Neural cell (in vitro differentiated cells): Measurements from ENCODE around the gene SERINC2. TPM values are rescaled to one million over a fixed set of nuclear protein-coding genes. Genes with fewer than 3 reads are reported as not detected.

Experiments
- H2AFZ ChIP-seq: fragments of 200-600, 300-800 bp; sonication (generic), shearing (Covaris generic); 2 replicates; pipeline ENCODE4 v1.6.0; 2014; ENCODE audit warnings: low read depth, mild to moderate bottlenecking, antibody characterized with exemption, low read length, moderate library complexity
- H3F3A ChIP-seq: fragments of 200-600 bp; shearing (Covaris generic); 2 replicates; pipeline ENCODE4 v1.6.1; 2016; ENCODE audit warnings: mild to moderate bottlenecking, moderate library complexity, mixed read lengths, antibody characterized with exemption, low read length; ENCODE audit not compliant: insufficient read depth, poor library complexity, severe bottlenecking
- H3K27ac ChIP-seq: fragments of 200-600, 300-800 bp; sonication (generic), shearing (Covaris generic); 2 replicates; pipeline ENCODE4 v1.5.1; 2014; ENCODE audit warnings: mild to moderate bottlenecking, low read length, moderate library complexity
- H3K27me3 ChIP-seq: fragments of 300-800, 200-600 bp; sonication (generic), shearing (Covaris generic); 2 replicates; pipeline ENCODE4 v1.6.0; 2014; ENCODE audit warnings: mild to moderate bottlenecking, low read depth, low read length, moderate library complexity; ENCODE audit not compliant: insufficient read depth
- H3K36me3 ChIP-seq: fragments of 300-800, 200-600 bp; sonication (generic), shearing (Covaris generic); 2 replicates; pipeline ENCODE4 v1.5.1; 2014; ENCODE audit warnings: mild to moderate bottlenecking, antibody characterized with exemption, low read length, moderate library complexity; ENCODE audit not compliant: insufficient read depth
- H3K4me2 ChIP-seq: fragments of 300-800, 200-600 bp; sonication (generic), shearing (Covaris generic); 2 replicates; pipeline ENCODE4 v1.6.0; 2014; ENCODE audit warnings: mild to moderate bottlenecking, low read length
- H3K4me3 ChIP-seq: fragments of 300-800, 200-600 bp; sonication (generic), shearing (Covaris generic); 2 replicates; pipeline ENCODE4 v1.5.1; 2014; ENCODE audit warnings: mild to moderate bottlenecking, low read length, moderate library complexity
- H3K79me2 ChIP-seq: fragments of 200-600 bp; shearing (Covaris generic); replicated peaks from 2 replicates; pipeline ENCODE4 v1.6.0; 2014; ENCODE audit warnings: mild to moderate bottlenecking, low read length, moderate library complexity; ENCODE audit not compliant: insufficient read depth
- H3K9ac ChIP-seq: fragments of 300-800, 200-600 bp; sonication (generic), shearing (Covaris generic); 2 replicates; pipeline ENCODE4 v1.6.1; 2016; ENCODE audit warnings: mild to moderate bottlenecking, low read length, mixed read lengths
- H3K9me2 ChIP-seq: fragments of 200-600 bp; shearing (Covaris generic); 2 replicates; pipeline ENCODE4 v1.6.1; 2016; ENCODE audit warnings: mild to moderate bottlenecking, low read length, mixed read lengths; ENCODE audit not compliant: insufficient read depth
- H3K9me3 ChIP-seq: fragments of 200-600, 300-800 bp; sonication (generic), shearing (Covaris generic); 2 replicates; pipeline ENCODE4 v1.6.1; 2016; ENCODE audit warnings: mild to moderate bottlenecking, mixed run types, low read length, moderate library complexity, mixed read lengths
- H4K20me1 ChIP-seq: fragments of 200-600 bp; shearing (Covaris generic); 2 replicates; pipeline ENCODE4 v1.6.1; 2016; ENCODE audit warnings: mild to moderate bottlenecking, mixed run types; ENCODE audit not compliant: insufficient read depth
- EP300 ChIP-seq: fragments of 450-650 bp; conservative IDR thresholded peaks from 2 replicates; pipeline ENCODE4 v1.6.1; 2014; ENCODE audit warnings: antibody characterized with exemption, mild to moderate bottlenecking, moderate library complexity; ENCODE audit not compliant: poor library complexity, severe bottlenecking
- EZH2 ChIP-seq: fragments of 200-600, 300-800 bp; shearing (Covaris generic), sonication (generic); IDR thresholded peaks from 2 replicates; pipeline ENCODE4 v1.6.1; 2014; ENCODE audit warnings: antibody characterized with exemption, low read length, borderline replicate concordance, mild to moderate bottlenecking; ENCODE audit not compliant: insufficient read depth, poor library complexity, severe bottlenecking
- MXI1 ChIP-seq: fragments of 450-650 bp; conservative IDR thresholded peaks from 2 replicates; pipeline ENCODE4 v1.6.1; 2014; ENCODE audit warnings: antibody characterized with exemption, mild to moderate bottlenecking; ENCODE audit not compliant: poor library complexity, severe bottlenecking
- POLR2AphosphoS5 ChIP-seq: IDR thresholded peaks from 2 replicates; pipeline ENCODE4 v1.6.1; 2012
- RAD21 ChIP-seq: fragments of 450-650 bp; conservative IDR thresholded peaks from 2 replicates; pipeline ENCODE4 v1.6.1; 2014; ENCODE audit warnings: antibody characterized with exemption, mild to moderate bottlenecking, moderate library complexity
- SMC3 ChIP-seq: fragments of 450-650 bp; conservative IDR thresholded peaks from 2 replicates; pipeline ENCODE4 v1.6.1; 2014; ENCODE audit warnings: antibody characterized with exemption, mild to moderate bottlenecking, moderate library complexity; ENCODE audit not compliant: poor library complexity
- TAF1 ChIP-seq: IDR thresholded peaks from 2 replicates; pipeline ENCODE4 v1.6.1; 2012; ENCODE audit warnings: low read depth
- polyA plus RNA-seq: library from polyadenylated mRNA; depleted of rRNA; stranded (reverse); fragments of >200 nt; gene quantifications from 2 replicates; pipeline ENCODE4 v1.2.3, GENCODE V29; 2014
- TF ChIP-seq, protein P1 (sequence below): fragments of 450-650 bp; IDR thresholded peaks from 2 replicates; pipeline ENCODE4 v1.5.1; 2014; ENCODE audit warnings: antibody characterized with exemption, mild to moderate bottlenecking, moderate library complexity; ENCODE audit not compliant: poor library complexity, severe bottlenecking
- TF ChIP-seq, protein P2 (sequence below): IDR thresholded peaks from 2 replicates; pipeline ENCODE4 v1.6.1; 2012; ENCODE audit warnings: borderline replicate concordance

The SERINC2 gene
- polyA plus RNA-seq, 1 donor from 2014 or later, result 8.6 TPM

DNA sequence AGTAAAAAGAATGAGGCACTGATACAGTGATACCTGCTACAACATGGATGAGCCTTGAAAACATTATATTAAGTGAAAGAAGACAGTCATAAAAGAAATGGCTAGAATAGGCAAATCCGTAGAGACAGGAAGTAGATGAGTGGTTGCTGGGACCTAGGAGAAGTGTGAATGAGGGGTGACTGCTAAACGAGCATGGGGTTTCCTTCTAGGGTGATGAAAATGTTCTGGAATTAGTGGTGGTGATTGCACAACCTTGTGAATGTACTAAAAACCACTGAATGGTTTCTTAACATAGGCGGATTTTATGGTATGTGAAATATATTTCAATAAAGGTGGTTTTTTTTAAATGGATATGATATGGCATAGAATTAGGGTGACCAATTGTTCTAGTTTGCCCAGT is 12.6 kb upstream of the SERINC2 start:
- Histone ChIP-seq H3K9me2 (no peaks in the 10 kb centered on the region), H4K20me1 (no peaks in the 10 kb centered on the region), H3K79me2 (no peaks in the 10 kb centered on the region), H3K27ac (no peak overlapping the region), H3K27me3 (no peaks in the 10 kb centered on the region), H3K9ac (no peak overlapping the region), H3K4me2 (no peak overlapping the region), H3K36me3 (no peaks in the 10 kb centered on the region), H2AFZ (no peak overlapping the region), H3K9me3 (no peaks in the 10 kb centered on the region), H3F3A (no peaks in the 10 kb centered on the region), H3K4me3 (no peak overlapping the region)
- no peak for TF ChIP-seq TAF1
- TF ChIP-seq, protein P1, sequence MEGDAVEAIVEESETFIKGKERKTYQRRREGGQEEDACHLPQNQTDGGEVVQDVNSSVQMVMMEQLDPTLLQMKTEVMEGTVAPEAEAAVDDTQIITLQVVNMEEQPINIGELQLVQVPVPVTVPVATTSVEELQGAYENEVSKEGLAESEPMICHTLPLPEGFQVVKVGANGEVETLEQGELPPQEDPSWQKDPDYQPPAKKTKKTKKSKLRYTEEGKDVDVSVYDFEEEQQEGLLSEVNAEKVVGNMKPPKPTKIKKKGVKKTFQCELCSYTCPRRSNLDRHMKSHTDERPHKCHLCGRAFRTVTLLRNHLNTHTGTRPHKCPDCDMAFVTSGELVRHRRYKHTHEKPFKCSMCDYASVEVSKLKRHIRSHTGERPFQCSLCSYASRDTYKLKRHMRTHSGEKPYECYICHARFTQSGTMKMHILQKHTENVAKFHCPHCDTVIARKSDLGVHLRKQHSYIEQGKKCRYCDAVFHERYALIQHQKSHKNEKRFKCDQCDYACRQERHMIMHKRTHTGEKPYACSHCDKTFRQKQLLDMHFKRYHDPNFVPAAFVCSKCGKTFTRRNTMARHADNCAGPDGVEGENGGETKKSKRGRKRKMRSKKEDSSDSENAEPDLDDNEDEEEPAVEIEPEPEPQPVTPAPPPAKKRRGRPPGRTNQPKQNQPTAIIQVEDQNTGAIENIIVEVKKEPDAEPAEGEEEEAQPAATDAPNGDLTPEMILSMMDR, result no peak
- TF ChIP-seq, protein P2, sequence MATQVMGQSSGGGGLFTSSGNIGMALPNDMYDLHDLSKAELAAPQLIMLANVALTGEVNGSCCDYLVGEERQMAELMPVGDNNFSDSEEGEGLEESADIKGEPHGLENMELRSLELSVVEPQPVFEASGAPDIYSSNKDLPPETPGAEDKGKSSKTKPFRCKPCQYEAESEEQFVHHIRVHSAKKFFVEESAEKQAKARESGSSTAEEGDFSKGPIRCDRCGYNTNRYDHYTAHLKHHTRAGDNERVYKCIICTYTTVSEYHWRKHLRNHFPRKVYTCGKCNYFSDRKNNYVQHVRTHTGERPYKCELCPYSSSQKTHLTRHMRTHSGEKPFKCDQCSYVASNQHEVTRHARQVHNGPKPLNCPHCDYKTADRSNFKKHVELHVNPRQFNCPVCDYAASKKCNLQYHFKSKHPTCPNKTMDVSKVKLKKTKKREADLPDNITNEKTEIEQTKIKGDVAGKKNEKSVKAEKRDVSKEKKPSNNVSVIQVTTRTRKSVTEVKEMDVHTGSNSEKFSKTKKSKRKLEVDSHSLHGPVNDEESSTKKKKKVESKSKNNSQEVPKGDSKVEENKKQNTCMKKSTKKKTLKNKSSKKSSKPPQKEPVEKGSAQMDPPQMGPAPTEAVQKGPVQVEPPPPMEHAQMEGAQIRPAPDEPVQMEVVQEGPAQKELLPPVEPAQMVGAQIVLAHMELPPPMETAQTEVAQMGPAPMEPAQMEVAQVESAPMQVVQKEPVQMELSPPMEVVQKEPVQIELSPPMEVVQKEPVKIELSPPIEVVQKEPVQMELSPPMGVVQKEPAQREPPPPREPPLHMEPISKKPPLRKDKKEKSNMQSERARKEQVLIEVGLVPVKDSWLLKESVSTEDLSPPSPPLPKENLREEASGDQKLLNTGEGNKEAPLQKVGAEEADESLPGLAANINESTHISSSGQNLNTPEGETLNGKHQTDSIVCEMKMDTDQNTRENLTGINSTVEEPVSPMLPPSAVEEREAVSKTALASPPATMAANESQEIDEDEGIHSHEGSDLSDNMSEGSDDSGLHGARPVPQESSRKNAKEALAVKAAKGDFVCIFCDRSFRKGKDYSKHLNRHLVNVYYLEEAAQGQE, result no peak
- no peak for TF ChIP-seq EZH2

DNA sequence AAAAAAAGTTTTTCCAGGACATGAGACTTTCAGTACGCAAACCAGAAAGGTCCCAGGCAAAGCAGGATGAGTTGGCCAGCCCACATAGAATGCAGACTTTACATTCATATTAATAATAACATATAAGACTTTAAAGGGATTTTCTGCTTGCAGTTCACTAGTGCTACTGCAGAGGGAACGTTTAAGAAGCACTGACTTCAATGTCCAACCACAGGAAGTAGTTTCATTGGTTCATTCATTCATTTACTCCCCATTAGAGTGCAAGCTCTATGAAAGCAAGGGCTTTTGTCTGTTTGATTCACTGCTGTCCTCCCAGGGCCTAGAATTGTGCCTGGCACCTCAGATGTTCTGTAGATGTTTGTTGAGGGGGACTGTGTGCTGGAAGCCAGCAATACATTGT is 11.8 kb upstream of the SERINC2 start:
- Histone ChIP-seq H3K36me3 (no peaks in the 10 kb centered on the region), H3K27ac (no peak overlapping the region), H3K27me3 (no peaks in the 10 kb centered on the region), H2AFZ (no peak overlapping the region), H3K9ac (no peak overlapping the region), H3K79me2 (no peaks in the 10 kb centered on the region), H3K4me2 (no peak overlapping the region), H3K9me3 (no peaks in the 10 kb centered on the region), H3F3A (no peaks in the 10 kb centered on the region), H3K9me2 (no peaks in the 10 kb centered on the region), H4K20me1 (no peaks in the 10 kb centered on the region), H3K4me3 (no peak overlapping the region)
- TF ChIP-seq MXI1 (no peak), POLR2AphosphoS5 (no peak), EP300 (no peak), SMC3 (no peak), TAF1 (no peak), RAD21 (no peak), EZH2 (no peak)
- TF ChIP-seq, protein P1, result no peak
- TF ChIP-seq, protein P2, result no peak
